ENCODE measurements around the gene GMEB2.
"Not testable (repeated sequence)": the region's sequence is repeated elsewhere in the genome, so short reads cannot be mapped to it uniquely, and the experiment has no call there.

Gene GMEB2

GRCh38 chr20:63612276-63612931 lies 14.5 kb downstream of the GMEB2 start:
- no peak for DNase-seq (ENCODE audit: low read depth)

DNA sequence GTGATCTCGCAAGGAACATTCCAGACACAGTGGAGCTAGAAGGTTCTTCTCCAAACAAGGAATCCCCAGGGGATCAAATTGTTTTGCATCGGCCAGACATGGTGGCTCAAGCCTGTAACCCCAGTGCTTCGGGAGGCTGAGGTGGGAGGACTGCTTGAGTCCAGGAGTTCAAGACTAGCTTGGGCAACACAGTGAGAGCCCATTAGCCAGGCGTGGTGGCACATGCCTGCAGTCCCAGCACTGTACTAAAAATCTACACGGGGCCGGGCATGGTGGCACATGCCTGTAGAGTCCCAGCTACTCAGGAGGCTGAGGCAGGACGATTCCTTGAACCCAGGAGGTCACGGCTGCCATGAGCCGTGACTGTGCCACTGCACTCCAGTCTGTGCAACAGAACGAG lies 15.3 kb downstream of the GMEB2 start:
- no peak for DNase-seq (ENCODE audit: low read depth)

DNA sequence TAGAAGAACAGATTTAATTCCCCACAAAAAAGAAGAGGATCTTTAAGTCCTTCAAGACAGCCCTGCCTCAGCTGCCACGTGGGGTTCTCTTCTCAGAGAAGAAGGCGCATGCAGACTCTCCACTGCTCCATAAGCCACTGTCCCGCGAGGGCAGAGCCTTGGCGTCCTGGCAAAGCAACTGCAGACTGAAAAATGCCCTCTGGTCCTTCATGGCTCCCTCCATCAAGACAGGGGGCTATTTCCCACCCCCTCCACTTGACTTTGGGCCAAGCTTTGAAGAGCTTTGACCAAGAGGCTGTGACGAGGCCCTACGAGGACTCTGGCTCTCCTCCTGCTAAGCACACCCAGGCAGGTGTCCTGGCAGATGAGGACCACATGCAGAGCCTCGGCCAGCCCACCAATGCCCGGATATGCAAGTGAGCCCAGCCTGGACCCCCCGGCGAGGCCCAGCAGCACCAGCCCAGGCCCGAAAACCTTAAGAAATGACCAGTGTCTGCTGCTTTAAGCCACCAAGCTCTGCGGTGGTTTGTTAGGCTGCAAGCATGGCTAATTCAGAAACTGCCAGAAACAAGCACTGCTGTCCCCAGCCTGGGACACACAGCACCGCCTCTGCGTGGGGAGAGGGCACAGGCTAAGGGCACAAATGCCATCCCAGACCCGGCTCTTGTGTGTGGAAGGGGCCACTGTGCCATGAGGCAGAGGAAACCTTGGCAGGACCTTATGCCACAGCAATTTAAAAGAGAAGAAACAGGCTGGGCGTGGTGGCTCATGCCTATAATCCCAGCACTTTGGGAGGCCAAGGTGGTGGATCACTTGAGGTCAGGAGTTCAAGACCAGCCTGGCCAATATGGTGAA lies 16.1 kb downstream of the GMEB2 start:
- no peak for DNase-seq (ENCODE audit: low read depth)

DNA sequence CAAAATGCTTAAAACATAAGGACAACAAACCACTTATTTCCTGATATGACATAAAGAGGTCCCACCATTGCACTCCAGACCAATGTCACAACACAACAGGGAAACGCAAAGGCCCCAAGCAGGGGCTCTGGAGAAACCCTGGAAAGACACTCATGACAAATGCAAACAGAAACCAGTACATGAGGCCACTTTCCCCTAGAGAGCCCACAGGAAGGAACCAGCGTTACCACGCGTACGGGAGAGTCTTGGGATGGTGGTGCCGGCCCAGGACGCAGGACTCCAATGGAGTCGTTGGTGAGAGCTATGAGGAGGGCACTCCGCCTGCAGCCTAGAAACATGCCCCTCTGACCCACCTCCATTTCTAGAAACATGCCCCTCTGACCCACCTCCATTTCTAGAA lies 20.2 kb downstream of the GMEB2 start:
- no peak for DNase-seq (ENCODE audit: low read depth)

- DNase-seq (ENCODE audit: low read depth): no peak
These were observed 24.6 kb downstream of the GMEB2 start for GRCh38 chr20:63602321-63602720.

DNA sequence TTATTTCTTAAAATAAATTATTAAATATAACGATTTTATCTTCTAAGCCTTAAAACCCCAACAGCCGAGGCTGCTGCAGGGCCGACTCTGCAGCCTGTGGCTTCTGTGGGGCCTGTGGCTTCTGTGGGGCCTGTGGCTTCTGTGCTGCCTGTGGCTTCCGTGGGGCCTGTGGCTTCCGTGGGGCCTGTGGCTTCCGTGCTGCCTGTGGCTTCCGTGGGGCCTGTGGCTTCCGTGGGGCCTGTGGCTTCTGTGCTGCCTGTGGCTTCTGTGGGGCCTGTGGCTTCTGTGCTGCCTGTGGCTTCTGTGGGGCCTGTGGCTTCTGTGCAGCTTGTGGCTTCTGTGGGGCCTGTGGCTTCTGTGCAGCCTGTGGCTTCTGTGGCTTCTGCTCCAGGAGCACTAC lies 25.2 kb downstream of the GMEB2 start:
- DNase-seq (ENCODE audit: low read depth): not testable (repeated sequence)

DNA sequence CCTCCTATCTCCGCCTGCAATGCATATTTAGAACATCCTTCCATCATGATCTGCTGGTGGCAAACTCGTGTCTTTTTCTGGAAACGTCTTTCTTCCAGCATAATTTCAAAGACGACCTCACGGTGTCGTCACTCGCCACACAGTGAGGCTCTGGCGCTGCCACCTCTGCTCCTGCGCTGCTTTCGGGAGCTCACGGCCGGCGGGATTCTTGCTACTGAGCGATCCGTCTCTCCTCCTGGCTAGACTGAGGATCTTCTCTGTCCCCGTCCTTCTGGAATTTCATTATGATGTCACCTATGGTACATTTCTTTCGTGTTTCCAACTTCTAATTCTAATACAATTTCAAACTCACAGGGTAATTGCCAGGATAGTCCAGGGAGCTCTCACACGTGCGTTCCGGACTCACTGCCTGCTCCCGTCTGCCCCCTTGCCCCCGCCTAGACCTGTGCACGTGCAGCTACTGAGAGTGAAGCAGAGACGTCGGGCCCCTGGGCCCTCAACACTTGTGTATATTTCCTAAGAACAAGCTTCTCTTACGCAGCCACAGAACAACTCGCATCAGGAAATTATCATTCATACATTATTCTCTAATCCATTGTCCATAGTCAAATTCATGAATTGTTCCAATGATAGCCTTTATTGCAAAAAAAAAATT lies 27.4 kb downstream of the GMEB2 start:
- no peak for DNase-seq (ENCODE audit: low read depth)

- DNase-seq (ENCODE audit: low read depth): no peak
These were observed 28.2 kb downstream of the GMEB2 start for GRCh38 chr20:63598479-63599395.

DNA sequence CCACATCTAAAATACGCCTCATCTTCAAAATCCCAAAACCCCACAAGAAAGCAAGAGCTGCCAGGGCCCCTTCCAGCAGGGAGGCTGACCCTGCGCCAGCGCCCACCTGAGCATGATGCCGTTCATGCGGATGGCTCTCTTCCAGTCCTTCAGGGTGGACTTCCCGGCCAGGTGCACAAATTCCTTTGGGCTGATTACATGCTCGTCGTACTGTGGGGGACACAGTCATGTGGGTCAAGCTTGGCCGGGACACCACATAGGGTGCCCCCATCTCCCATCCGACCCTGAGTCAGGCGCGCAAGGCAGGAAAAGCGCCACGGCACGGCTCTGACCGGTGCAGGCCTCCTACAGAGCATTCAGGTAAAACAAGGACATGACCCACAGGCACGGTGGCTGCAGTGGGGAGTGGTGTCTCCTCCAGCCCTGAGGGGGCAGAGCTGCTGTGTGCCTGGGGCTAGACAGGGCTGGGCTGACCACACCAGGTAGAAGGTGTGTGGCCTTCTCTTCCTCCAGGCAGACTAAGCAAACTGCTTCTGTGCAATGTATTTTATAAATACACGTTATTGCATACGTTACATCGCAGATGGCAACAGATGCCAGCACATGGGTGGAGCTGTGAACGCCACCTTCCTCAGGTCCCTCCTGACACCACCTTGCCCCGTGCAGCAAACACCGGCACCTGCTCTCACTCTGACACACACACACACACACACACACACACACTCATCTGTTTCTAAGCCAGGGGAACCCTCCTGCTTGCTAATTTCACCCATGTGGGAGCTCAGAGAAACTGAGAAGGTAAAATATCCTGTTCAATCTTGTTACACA lies 29.0 kb downstream of the GMEB2 start:
- DNase-seq (ENCODE audit: low read depth): no peak

GRCh38 chr20:63596423-63596822 lies 30.5 kb downstream of the GMEB2 start:
- DNase-seq (ENCODE audit: low read depth): no peak

GRCh38 chr20:63595416-63596127 lies 31.3 kb downstream of the GMEB2 start:
- no peak for DNase-seq (ENCODE audit: low read depth)

DNA sequence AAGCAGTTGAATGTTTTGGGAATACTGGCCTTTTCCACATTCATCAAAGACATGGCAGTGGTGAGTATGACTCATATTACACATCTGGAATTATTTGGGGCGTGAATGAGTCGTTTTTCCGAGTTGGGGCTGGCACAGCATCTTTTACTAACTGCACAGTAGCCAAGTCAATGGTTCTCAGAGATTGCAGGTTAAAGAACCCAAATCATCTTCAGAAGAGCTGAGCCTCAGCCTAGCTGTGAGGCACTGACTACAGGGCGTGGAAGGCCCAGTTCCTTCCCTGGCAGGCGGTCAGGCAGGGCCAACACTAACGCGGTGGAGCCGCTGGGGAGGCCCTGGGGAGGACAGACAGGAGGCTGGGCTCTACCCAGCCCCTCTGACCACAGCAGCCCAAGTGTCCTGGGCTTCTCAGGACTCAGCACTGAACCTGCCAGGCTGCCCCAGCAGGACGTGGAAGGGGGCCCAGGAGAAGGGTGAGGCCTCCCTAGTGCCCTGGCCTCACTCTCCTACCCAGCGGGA lies 32.8 kb downstream of the GMEB2 start:
- no peak for DNase-seq (ENCODE audit: low read depth)

- no peak for DNase-seq (ENCODE audit: low read depth)
These were observed 34.2 kb downstream of the GMEB2 start for GRCh38 chr20:63592661-63593060.

- no peak for DNase-seq (ENCODE audit: low read depth)
These were observed 35.0 kb downstream of the GMEB2 start for GRCh38 chr20:63591786-63592355.

- no peak for DNase-seq (ENCODE audit: low read depth)
These were observed 35.8 kb downstream of the GMEB2 start for GRCh38 chr20:63591147-63591533.

DNA sequence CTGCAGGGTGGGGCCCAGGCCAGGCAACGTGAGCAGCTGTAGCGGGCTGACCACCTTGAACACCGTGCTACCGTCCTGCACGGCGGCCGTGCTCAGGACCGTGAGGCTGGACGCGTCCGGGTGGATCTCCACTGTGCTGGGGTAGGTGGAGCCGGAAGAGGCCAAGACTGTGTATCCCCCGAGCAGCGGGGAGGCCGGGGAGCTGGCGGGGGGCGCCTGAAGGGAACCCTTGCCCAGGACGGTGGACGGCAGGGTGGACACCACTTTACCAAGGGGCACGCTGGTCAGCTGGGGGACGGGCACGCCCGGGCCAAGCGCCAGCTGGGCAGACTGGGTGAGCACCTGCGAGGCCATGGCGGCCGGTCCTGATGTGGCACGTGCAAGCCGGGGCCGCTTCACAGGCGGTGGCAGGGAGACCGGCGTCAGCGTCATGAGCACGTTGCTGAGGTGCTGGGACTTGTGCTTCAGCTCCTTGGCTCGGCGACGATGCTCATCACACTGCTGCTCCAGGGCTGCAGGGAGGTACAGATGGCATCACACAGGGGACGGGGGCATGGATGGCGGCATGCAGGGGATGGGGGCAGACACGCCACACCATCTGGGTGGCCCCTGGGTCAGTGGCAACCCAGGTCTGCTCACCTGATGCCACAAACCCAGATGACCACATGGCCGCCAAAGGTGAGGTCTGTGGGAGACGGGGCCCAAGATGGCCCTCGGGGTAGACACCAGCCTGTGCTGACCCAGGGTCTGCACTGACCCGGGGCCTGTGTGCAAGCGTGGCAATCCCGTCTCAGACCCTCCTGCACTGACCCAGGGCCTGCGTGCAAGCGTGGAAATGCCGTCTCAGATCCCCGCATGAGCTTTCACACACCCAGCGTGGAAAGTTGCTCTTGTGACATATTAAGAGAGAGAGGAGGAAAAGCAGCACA lies 36.4 kb downstream of the GMEB2 start:
- no peak for DNase-seq (ENCODE audit: low read depth)

GRCh38 chr20:63589261-63590217 lies 37.4 kb downstream of the GMEB2 start:
- no peak for DNase-seq (ENCODE audit: low read depth)

GRCh38 chr20:63588641-63589041 lies 38.3 kb downstream of the GMEB2 start:
- no peak for DNase-seq (ENCODE audit: low read depth)

Measured in stimulated activated CD8-positive, alpha-beta memory T cell treated with anti-CD3 and anti-CD28 coated beads, Interleukin-7, amount 100 ng/mL, for 24 hours (primary cell).